Panc1 (cell line): ENCODE results near the gene UBE2QL1. TPM values are rescaled to one million over a fixed set of nuclear protein-coding genes. Genes with fewer than 3 reads are reported as not detected.

ENCODE experiments used
- ATAC-seq: fragments of 200-7000 bp; cut with Tn5 transposase; 2 replicates; pipeline ENCODE4 v1.9.1; 2020; ENCODE audit warnings: mild to moderate bottlenecking, moderate library complexity
- BruUV-seq: library from RNA; stranded (reverse); fragments of 400-500 nt; replicated peaks from 2 replicates; lab custom pipeline; 2021; lab: Mats Ljungman, UMichigan
- CTCF ChIA-PET: fragments of 300-600 bp; sonication (Branson Sonifier 250); formaldehyde crosslinking; loops from one replicate; lab custom pipeline; 2022; ENCODE audit warnings: antibody characterized with exemption; lab: Charles Lee
- POLR2A ChIA-PET: fragments of 300-600 bp; sonication (Branson Sonifier 250); formaldehyde crosslinking; loops from one replicate; lab custom pipeline; 2022; ENCODE audit warnings: antibody characterized with exemption; lab: Charles Lee
- DNase-seq: peaks from one replicate; pipeline ENCODE4 v3.0.0-alpha.2; 2010; ENCODE audit warnings: low read depth, low spot score
- H3K27ac ChIP-seq: 2 replicates; pipeline ENCODE4 v1.5.1; 2011; ENCODE audit warnings: mild to moderate bottlenecking, low read length, inconsistent platforms
- H3K27me3 ChIP-seq: fragments of 200-500 bp; sonication (Bioruptor generic); 2 replicates; pipeline ENCODE4 v1.6.0; 2014; ENCODE audit warnings: low read length, inconsistent platforms; ENCODE audit not compliant: control insufficient read depth, insufficient read depth
- H3K36me3 ChIP-seq: fragments of 200-500 bp; sonication (Bioruptor generic); 2 replicates; pipeline ENCODE4 v1.5.1; 2014; ENCODE audit warnings: inconsistent platforms, mild to moderate bottlenecking, low read length, moderate library complexity; ENCODE audit not compliant: control insufficient read depth, insufficient read depth
- H3K4me1 ChIP-seq: 2 replicates; pipeline ENCODE4 v1.5.1; 2011; ENCODE audit warnings: inconsistent platforms, mild to moderate bottlenecking, low read length, moderate library complexity; ENCODE audit not compliant: control insufficient read depth, insufficient read depth
- H3K4me3 ChIP-seq, 2 experiments: 2 replicates each; pipeline ENCODE4 v1.5.1; 2011 to 2012; ENCODE audit warnings: low read depth in 2 of 2, low read length in 2 of 2, mild to moderate bottlenecking in 2 of 2, inconsistent platforms in 1 of 2, moderate library complexity in 1 of 2
- H3K9me3 ChIP-seq: fragments of 200-500 bp; sonication (Bioruptor generic); 2 replicates; pipeline ENCODE4 v1.5.1; 2014; ENCODE audit warnings: low read depth, mild to moderate bottlenecking, inconsistent platforms, low read length, moderate library complexity; ENCODE audit not compliant: control insufficient read depth, insufficient read depth
- CTCF ChIP-seq: fragments of 450-650 bp; IDR thresholded peaks from 2 replicates; pipeline ENCODE4 v1.5.1; 2017; ENCODE audit warnings: mild to moderate bottlenecking
- POLR2AphosphoS5 ChIP-seq: IDR thresholded peaks from 2 replicates; pipeline ENCODE4 v1.6.1; 2012; ENCODE audit warnings: mild to moderate bottlenecking, low read depth, low read length, moderate library complexity
- REST ChIP-seq, 2 experiments: IDR thresholded peaks; 2 replicates each; pipeline ENCODE4 v1.6.1; 2011 to 2012; ENCODE audit warnings: low read depth in 2 of 2, control low read depth in 1 of 2, low read length in 1 of 2, mild to moderate bottlenecking in 1 of 2, moderate library complexity in 1 of 2; ENCODE audit not compliant: insufficient read depth in 1 of 2
- SIN3A ChIP-seq: IDR thresholded peaks from 2 replicates; pipeline ENCODE4 v1.6.1; 2012; ENCODE audit warnings: low read depth, mild to moderate bottlenecking, low read length, moderate library complexity, borderline replicate concordance; ENCODE audit not compliant: insufficient read depth
- TCF7L2 ChIP-seq: IDR thresholded peaks from 2 replicates; pipeline ENCODE4 v1.6.1; 2011; ENCODE audit warnings: mild to moderate bottlenecking, low read depth, low read length, inconsistent platforms
- in situ Hi-C: cut with HindIII; loops from 2 replicates; pipeline ENCODE4 v1.10.0; 2016; ENCODE audit warnings: low sequenced_read_pairs, low pct_unique_long_range_greater_than_20kb
- intact Hi-C: fragments of 100-400 bp; cut with micrococcal nuclease; formaldehyde crosslinking; loops from one replicate; pipeline ENCODE4 v1.10.0; 2022; ENCODE audit not compliant: unreplicated experiment
- total RNA-seq: library from RNA; stranded (reverse); gene quantifications from one replicate; pipeline ENCODE4 v1.2.1, GENCODE V29; 2021; ENCODE audit not compliant: unreplicated experiment

UBE2QL1 gene
- total RNA-seq, 1 experiment from 2014 or later, result not detected

GRCh38 chr5:6405591-6405990 lies 43.1 kb upstream of the UBE2QL1 start:
- BruUV-seq, result no TSS peak
- no peaks in the 10 kb centered on the region for H3K9me3 ChIP-seq

GRCh38 chr5:6407558-6408259 lies 41.0 kb upstream of the UBE2QL1 start:
- ATAC-seq (no peak), DNase-seq (no peak)
- ChIA-PET POLR2A (no interaction called here), CTCF (no interaction called here)
- in situ Hi-C loops (no loop called here), intact Hi-C loops (no loop called here)
- no TSS peak for BruUV-seq
- no peak for TF ChIP-seq REST (IDR thresholded peaks at IDR 0.05; ENCODE audit: insufficient read depth in 1 of 2, low read depth in 2 of 2, low read length in 1 of 2)
- no peak for TF ChIP-seq CTCF
- no peak for TF ChIP-seq TCF7L2
- no peak for TF ChIP-seq POLR2AphosphoS5
- TF ChIP-seq SIN3A, result no peak
- no peaks in the 10 kb centered on the region for H3K36me3 ChIP-seq
- no peak overlapping the region for H3K27ac ChIP-seq
- H3K4me3 ChIP-seq, result no peak overlapping the region
- no peaks in the 10 kb centered on the region for H3K9me3 ChIP-seq
- no peaks in the 10 kb centered on the region for H3K4me1 ChIP-seq
- H3K27me3 ChIP-seq, result peaks cover 5% of the 10 kb centered on the region

More at GRCh38 chr5:6405591-6405990, 43.1 kb upstream of the UBE2QL1 start:
- H3K4me1 ChIP-seq, result no peaks in the 10 kb centered on the region
- intact Hi-C loops, result no loop called here
- ChIA-PET POLR2A (no interaction called here), CTCF (no interaction called here)
- TF ChIP-seq CTCF (no peak), REST (IDR thresholded peaks at IDR 0.05; ENCODE audit: insufficient read depth in 1 of 2, low read depth in 2 of 2, low read length in 1 of 2) (no peak), SIN3A (no peak), POLR2AphosphoS5 (no peak), TCF7L2 (no peak)
- no peaks in the 10 kb centered on the region for H3K36me3 ChIP-seq
- H3K27ac ChIP-seq, result no peak overlapping the region
- peaks cover 16% of the 10 kb centered on the region for H3K27me3 ChIP-seq
- ATAC-seq, result no peak
- H3K4me3 ChIP-seq, result no peak overlapping the region
- in situ Hi-C loops, result no loop called here
- no peak for DNase-seq
